Activated CD4-positive, CD25-positive, alpha-beta regulatory T cell treated with anti-CD3 and anti-CD28 coated beads, Interleukin-2, amount 50 U/mL, for 72 hours (primary cell): ENCODE results near the gene EP400.

Experiments
- DNase-seq: peaks from one replicate; pipeline ENCODE4 v3.0.0; 2021

Gene EP400

GRCh38 chr12:131913666-131914065, 36.1 kb upstream of the EP400 start:
- no peak for DNase-seq

- no peak for DNase-seq
Measured at GRCh38 chr12:131914179-131914702, 35.5 kb upstream of the EP400 start.

- DNase-seq, result no peak
Measured at GRCh38 chr12:131915000-131915689, 34.6 kb upstream of the EP400 start.

- DNase-seq, result no peak
Measured at GRCh38 chr12:131915823-131916222, 33.9 kb upstream of the EP400 start.

- no peak for DNase-seq
Measured at GRCh38 chr12:131916306-131917138, 33.2 kb upstream of the EP400 start.

GRCh38 chr12:131917139-131917710, 32.5 kb upstream of the EP400 start:
- no peak for DNase-seq

GRCh38 chr12:131917711-131918306, 31.9 kb upstream of the EP400 start:
- no peak for DNase-seq

- DNase-seq, result no peak
Measured at GRCh38 chr12:131918311-131919050, 31.3 kb upstream of the EP400 start.

- no peak for DNase-seq
Measured at GRCh38 chr12:131919051-131919347, 30.7 kb upstream of the EP400 start.

- DNase-seq, result no peak
Measured at GRCh38 chr12:131919366-131920156, 30.2 kb upstream of the EP400 start.

- DNase-seq, result no peak
Measured at GRCh38 chr12:131920157-131920508, 29.6 kb upstream of the EP400 start.

- no peak for DNase-seq
Measured at GRCh38 chr12:131920902-131921840, 28.6 kb upstream of the EP400 start.

- DNase-seq, result no peak
Measured at GRCh38 chr12:131921866-131922769, 27.6 kb upstream of the EP400 start.

- DNase-seq, result no peak
Measured at GRCh38 chr12:131922772-131923171, 27.0 kb upstream of the EP400 start.

- no peak for DNase-seq
Measured at GRCh38 chr12:131923260-131923659, 26.5 kb upstream of the EP400 start.

- DNase-seq, result no peak
Measured at GRCh38 chr12:131927110-131928079, 22.3 kb upstream of the EP400 start.

GRCh38 chr12:131928080-131928710, 21.5 kb upstream of the EP400 start:
- peak; percentile 40 for DNase-seq
